GM19193 (cell line): ENCODE results near the gene NOL4L.

Experiments used
- POLR2A ChIP-seq: IDR thresholded peaks from 4 replicates; pipeline ENCODE4 v1.6.1; 2011; ENCODE audit not compliant: insufficient read depth, insufficient read length; ENCODE audit errors: extremely low read depth

Gene NOL4L

GRCh38 chr20:32576560-32576959 is 8.6 kb downstream of the NOL4L start:
- no peak for TF ChIP-seq POLR2A

GRCh38 chr20:32575805-32576204 is 9.3 kb downstream of the NOL4L start:
- TF ChIP-seq POLR2A = no peak

GRCh38 chr20:32575227-32575581 is 9.9 kb downstream of the NOL4L start:
- no peak for TF ChIP-seq POLR2A

GRCh38 chr20:32574296-32575226 is 10.6 kb downstream of the NOL4L start:
- no peak for TF ChIP-seq POLR2A

- no peak for TF ChIP-seq POLR2A
Measured at GRCh38 chr20:32573167-32573851, 11.8 kb downstream of the NOL4L start.

- no peak for TF ChIP-seq POLR2A
Measured at GRCh38 chr20:32572271-32572968, 12.7 kb downstream of the NOL4L start.

GRCh38 chr20:32571566-32571965 is 13.6 kb downstream of the NOL4L start:
- no peak for TF ChIP-seq POLR2A

- TF ChIP-seq POLR2A = no peak
Measured at GRCh38 chr20:32570401-32571190, 14.5 kb downstream of the NOL4L start.

GRCh38 chr20:32569380-32570305 is 15.5 kb downstream of the NOL4L start:
- TF ChIP-seq POLR2A = no peak

- TF ChIP-seq POLR2A = no peak
Measured at GRCh38 chr20:32569018-32569379, 16.1 kb downstream of the NOL4L start.

GRCh38 chr20:32567384-32568178 is 17.6 kb downstream of the NOL4L start:
- TF ChIP-seq POLR2A = no peak

GRCh38 chr20:32566379-32567374 is 18.5 kb downstream of the NOL4L start:
- no peak for TF ChIP-seq POLR2A
